HCEC 1CT (cell line): ENCODE data around the gene INHBC.
"Not testable (repeated sequence)": the region's sequence is repeated elsewhere in the genome, so short reads cannot be mapped to it uniquely, and the experiment has no call there.

Experiments
- DNase-seq: peaks from one replicate; pipeline ENCODE4 v3.0.0-alpha.2; 2017

INHBC gene

DNA sequence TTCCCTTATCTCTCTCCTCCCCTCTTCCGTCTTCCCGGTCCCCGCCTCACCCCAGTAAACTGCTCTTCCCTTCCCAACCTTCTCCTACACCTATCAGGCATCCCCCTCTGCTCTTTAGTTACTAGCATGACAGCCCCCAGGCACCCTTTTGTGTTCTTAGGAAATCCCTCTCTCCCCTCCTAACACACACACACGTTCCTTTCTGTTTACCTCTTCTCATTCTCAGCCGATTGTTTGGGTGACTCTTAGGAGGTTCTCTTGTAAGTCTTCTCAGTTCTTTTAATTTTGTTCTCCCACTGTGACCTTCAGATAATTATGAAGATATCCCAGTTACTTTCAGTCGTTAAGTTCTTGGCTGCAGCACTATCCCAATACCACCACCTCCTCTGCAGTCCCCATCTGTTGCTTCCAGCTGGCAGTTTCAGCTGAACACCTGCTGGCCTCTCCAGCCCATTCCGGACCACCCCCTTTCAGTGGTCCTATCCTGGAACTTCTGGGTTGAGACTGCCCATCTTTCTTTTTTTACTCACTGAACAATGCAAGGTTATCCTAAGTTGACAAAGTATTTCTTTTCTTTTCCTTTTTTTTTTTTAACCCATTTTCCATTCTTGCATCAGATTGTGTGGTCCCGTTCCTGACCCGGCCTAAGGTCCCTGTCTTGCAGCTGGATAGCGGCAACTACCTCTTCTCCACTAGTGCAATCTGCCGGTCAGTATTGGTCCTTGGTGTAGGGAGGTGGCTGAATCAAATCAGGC, 54.0 kb downstream of the INHBC start:
- DNase-seq = no peak

DNA sequence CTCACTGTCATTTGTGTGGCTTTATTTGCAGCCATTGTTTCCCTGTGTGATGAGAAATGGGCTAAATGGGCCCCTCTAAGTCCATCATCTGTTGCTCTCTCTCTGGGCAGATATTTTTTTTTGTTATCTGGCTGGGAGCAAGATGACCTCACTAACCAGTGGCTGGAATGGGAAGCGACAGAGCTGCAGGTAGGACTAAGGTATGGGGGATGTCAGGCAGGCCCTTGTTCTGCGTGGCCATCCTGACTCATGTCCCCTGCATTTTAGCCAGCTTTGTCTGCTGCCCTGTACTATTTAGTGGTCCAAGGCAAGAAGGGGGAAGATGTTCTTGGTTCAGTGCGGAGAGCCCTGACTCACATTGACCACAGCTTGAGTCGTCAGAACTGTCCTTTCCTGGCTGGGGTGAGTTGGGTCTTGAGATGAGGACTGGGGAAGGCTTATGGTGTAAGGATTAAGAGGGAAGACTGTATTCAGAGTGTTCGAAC, 54.6 kb downstream of the INHBC start:
- DNase-seq = no peak

- no peak for DNase-seq
These were observed 55.5 kb downstream of the INHBC start for GRCh38 chr12:57490126-57490525.

DNA sequence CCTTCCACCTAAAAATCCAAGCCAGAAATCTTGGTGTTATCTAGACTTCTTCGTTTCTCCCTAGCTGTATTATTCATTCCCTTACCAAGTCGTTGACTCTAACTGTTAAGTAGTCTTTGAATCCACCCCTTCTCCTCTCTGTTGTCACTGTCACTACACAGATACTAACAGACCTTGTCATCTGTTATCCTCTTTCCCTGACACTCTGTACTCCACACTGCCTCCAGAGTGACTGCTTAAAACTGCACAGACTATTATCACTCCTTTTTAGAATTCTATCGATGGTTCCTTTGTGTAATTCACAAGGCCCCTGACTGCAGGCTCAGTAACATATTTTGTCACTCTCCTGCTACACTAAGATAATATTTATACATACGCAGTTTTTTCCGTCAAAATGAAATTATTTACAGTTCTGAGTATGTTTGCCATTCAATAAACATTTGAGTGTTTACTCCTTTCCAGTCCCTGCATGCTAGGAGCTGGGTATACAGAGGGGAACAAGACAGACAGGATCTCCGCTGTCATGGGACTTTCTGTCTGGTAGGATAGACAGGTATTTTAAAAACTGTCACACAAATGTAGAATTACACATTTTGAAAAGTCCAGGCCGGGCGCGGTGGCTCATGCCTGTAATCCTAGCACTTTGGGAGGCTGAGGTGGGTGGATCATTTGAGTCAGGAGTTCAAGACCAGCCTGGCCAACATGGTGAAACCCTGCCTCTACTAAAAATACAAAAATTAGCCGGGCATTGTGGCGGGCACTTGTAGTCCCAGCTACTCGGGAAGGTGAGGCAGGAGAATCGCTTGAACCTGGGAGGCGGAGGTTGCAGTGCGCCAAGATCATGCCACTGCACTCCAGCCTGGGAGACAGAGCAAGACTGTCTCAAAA, 57.1 kb downstream of the INHBC start:
- DNase-seq = no peak

DNA sequence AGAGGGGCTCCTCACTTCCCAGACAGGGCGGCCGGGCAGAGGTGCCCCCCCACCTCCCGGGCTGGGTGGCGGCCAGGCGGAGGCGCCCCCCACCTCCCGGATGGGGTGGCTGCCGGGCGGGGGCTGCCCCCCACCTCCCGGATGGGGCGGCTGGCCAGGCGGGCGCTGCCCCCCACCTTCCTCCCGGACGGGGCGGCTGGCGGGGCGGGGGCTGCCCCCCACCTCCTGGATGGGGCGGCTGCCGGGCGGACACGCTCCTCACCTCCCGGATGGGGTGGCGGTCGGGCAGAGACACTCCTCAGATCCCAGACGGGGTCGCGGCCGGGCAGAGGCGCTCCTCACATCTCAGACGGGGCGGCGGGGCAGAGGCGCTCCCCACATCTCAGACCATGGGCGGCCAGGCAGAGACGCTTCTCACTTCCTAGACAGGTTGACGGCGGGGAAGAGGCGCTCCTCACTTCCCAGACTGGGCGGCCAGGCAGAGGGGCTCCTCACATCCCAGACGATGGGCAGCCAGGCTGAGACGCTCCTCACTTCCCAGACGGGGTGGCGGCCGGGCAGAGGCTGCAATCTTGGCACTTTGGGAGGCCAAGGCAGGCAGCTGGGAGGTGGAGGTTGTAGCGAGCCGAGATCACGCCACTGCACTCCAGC, 60.6 kb downstream of the INHBC start:
- DNase-seq = not testable (repeated sequence)

- DNase-seq = no peak
These were observed 62.2 kb downstream of the INHBC start for GRCh38 chr12:57496822-57497221.

DNA sequence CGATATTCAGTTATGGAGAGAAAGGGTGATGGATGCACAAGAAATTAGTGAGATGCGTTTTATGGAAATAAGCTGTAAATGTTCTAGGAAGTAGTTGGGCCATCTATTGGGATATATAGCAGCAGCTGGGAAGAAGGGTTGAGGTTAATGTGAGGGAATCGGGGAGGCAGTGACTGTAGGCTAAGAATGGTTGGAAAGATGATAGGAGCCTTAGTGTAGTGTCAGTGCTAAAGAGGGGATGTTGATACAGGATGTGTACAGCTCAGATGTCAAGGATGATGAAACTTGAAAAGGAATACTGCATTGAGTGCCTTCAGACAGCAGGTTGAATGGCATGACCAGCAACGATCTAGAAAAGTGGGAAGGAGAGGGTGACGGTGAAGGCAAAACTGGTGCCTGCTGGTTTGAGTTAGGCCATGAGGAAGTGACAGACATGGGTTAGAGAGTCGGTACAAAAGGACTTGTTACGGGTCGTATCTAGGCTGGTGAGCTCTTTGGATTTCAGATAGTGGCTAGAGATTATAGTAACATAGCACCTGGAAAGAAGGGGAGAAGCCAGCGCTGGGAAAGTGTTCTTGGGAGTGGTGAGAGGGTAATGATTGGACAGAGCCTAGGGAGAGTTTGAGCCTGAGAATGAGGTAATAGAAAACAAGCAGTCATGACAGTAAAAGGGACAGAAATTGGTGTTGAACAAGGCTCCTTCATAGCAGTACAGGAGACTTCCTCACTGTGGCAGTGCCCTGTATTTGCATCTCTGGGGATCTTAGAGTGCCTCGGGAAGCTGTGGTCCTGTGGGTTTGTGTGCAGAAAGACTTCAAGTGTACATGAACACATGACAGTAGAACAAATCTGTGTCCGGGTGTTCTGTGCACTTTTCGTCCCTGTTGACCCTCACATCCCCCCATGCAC, 62.9 kb downstream of the INHBC start:
- no peak for DNase-seq

GRCh38 chr12:57498132-57498502, 63.5 kb downstream of the INHBC start:
- DNase-seq = no peak

DNA sequence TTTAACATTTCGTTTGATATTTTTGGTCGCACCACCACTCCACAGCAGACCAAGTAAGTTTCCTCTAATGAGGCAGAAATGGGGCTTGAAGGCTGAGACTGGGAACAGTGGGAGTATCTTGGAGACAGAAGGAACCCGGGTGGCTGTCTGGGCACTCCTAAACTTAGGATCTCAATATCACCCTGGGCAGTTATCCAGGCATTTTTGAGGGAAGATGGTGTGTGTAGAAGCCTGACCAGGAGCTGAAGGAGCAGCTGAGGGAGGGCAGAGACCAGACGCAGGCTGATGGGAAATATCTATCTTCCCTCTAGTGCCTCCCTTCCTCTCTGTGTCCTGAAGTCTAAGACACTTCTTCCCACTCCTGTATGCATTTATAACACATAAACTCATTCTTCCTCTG, 64.0 kb downstream of the INHBC start:
- no peak for DNase-seq

GRCh38 chr12:57500213-57500612, 65.6 kb downstream of the INHBC start:
- DNase-seq = no peak
